Vagina (tissue), 2 donors: Measurements from ENCODE around the gene KBTBD6.

Experiments
- CTCF ChIP-seq, 3 experiments: fragments of 450-650 bp in 2 of 3; fragments of 200-600 bp in 1 of 3; sonication (generic) in 1 of 3; IDR thresholded peaks; one replicate each; pipeline ENCODE4 v1.5.1; 2017 to 2019; ENCODE audit warnings: antibody characterized with exemption in 3 of 3, mild to moderate bottlenecking in 2 of 3, moderate library complexity in 2 of 3
- POLR2A ChIP-seq, 2 donors: fragments of 450-650 bp; IDR thresholded peaks; one replicate each; pipeline ENCODE4 v1.6.1; 2017; ENCODE audit warnings: antibody characterized with exemption in 2 of 2, mild to moderate bottlenecking in 2 of 2, moderate library complexity in 2 of 2

- no peak for TF ChIP-seq POLR2A (IDR thresholded peaks at IDR 0.05)
- no peak for TF ChIP-seq CTCF (IDR thresholded peaks at IDR 0.05)
Observed at GRCh38 chr13:41085961-41086585, 46.5 kb downstream of the KBTBD6 start.
